ENCODE results near the gene SLC50A1. TPM values are rescaled to one million over a fixed set of nuclear protein-coding genes. Genes with fewer than 3 reads are reported as not detected.

The SLC50A1 gene
- total RNA-seq, 2 donors from 2014 or later = 25.1 to 29.8 TPM

DNA sequence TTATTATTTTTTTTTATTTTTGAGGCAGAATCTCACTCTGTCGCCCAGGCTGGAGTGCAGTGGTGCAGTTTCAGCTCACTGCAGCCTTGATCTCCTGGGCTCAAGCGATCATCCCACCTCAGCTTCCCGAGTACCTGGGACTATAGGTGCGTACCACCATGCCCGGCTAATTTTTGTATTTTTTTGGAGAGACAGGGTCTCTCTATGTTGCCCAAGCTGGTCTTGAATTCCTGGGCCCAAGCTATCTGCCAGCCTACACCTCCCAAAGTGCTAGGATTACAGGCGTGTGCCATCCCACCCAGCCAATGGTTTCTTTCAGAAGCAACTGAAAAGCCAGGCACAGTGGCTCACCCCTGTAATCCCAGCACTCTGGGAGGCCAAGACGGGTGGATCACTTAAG, 35.2 kb downstream of the SLC50A1 start:
- no peak overlapping the region for H3K27ac Mint-ChIP-seq

DNA sequence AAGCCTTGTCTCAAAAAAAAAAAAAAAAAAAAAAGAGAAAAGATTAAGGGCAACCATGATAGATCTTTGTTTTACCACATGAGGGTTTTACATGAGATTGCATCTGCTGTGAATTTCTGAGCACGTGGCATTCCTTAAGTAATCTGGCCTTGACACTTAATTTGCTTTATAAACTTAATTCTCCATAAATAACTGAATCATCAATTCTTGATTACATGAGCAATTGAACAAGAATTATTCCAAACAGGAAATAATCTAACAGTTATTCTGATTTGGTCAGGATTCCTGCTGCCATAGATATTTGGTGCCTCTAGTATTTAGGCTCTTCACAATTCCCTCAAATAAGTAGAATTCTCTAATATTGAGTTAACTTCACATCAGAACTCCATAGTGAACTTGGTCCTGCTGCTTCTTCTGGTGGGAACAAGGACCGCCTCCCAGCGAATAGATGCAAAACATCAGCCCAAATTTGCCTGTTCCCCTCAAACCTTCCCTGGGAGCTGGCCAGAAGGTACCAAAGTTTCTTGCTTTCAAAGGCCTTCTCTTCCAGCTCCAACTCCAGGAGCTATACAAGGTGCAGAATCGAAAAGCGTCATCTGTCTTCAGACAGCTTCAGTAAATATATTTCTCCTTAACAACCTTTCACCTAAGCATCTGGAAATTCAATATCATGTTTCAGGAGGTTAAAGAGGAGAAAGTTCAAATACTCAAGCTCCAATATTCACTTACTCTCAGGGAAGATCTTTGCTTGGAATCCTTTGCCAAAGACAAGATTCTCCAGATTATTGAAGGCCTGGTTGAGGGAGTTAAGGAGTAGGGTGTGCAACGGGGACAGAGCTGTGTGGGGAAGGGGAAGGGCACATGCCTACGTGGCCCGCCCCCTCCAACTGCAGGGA, 36.4 kb downstream of the SLC50A1 start:
- H3K27ac ChIP-seq (ENCODE audit: low read depth, low read length) = no peak overlapping the region
- peak; percentile 8 for DNase-seq
- H3K36me3 ChIP-seq (ENCODE audit: control insufficient read depth, insufficient read depth, low read length) = peaks cover 16% of the 10 kb centered on the region
- no peaks in the 10 kb centered on the region for H3K4me1 ChIP-seq (ENCODE audit: control insufficient read depth, insufficient read depth, low read length)
- Mint-ChIP-seq H3K4me3 (peak overlapping the region; percentile 97), H3K27me3 (ENCODE audit: insufficient read depth) (peaks cover 15% of the 10 kb centered on the region), H3K27ac (peak overlapping the region; percentile 96), H3K36me3 (ENCODE audit: low read depth) (peaks cover 16% of the 10 kb centered on the region), H3K9me3 (no peaks in the 10 kb centered on the region), H3K4me1 (peaks cover 17% of the 10 kb centered on the region)
- TF ChIP-seq, protein P1, sequence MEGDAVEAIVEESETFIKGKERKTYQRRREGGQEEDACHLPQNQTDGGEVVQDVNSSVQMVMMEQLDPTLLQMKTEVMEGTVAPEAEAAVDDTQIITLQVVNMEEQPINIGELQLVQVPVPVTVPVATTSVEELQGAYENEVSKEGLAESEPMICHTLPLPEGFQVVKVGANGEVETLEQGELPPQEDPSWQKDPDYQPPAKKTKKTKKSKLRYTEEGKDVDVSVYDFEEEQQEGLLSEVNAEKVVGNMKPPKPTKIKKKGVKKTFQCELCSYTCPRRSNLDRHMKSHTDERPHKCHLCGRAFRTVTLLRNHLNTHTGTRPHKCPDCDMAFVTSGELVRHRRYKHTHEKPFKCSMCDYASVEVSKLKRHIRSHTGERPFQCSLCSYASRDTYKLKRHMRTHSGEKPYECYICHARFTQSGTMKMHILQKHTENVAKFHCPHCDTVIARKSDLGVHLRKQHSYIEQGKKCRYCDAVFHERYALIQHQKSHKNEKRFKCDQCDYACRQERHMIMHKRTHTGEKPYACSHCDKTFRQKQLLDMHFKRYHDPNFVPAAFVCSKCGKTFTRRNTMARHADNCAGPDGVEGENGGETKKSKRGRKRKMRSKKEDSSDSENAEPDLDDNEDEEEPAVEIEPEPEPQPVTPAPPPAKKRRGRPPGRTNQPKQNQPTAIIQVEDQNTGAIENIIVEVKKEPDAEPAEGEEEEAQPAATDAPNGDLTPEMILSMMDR (conservative IDR thresholded peaks at IDR 0.05) = no peak
- H3K9ac ChIP-seq (ENCODE audit: extremely low read depth, low read length, poor library complexity, severe bottlenecking) = peak overlapping the region; percentile 81
- no peaks in the 10 kb centered on the region for H3K27me3 ChIP-seq (ENCODE audit: control insufficient read depth, insufficient read depth, low read length, poor library complexity, severe bottlenecking)
- peak overlapping the region; percentile 94 for H3K4me3 ChIP-seq (ENCODE audit: low read length)
- WGBS, 2 experiments (ENCODE audit: insufficient coverage in 1 of 2, insufficient read length in 1 of 2) = 52 to 93% methylated on average over 3 to 8 of the region's 8 CpGs
- no peaks in the 10 kb centered on the region for H3K9me3 ChIP-seq (ENCODE audit: control insufficient read depth, low read length)

More for the DNA sequence above, 35.2 kb downstream of the SLC50A1 start:
- H3K36me3 Mint-ChIP-seq (ENCODE audit: low read depth) = peaks cover 16% of the 10 kb centered on the region
- 91 to 95% methylated on average over 7 of the region's 7 CpGs for WGBS, 2 experiments (ENCODE audit: insufficient coverage in 1 of 2, insufficient read length in 1 of 2)
- H3K9ac ChIP-seq (ENCODE audit: extremely low read depth, low read length, poor library complexity, severe bottlenecking) = no peak overlapping the region
- no peaks in the 10 kb centered on the region for H3K4me1 ChIP-seq (ENCODE audit: control insufficient read depth, insufficient read depth, low read length)
- H3K4me1 Mint-ChIP-seq = peaks cover 17% of the 10 kb centered on the region
- no peaks in the 10 kb centered on the region for H3K27me3 ChIP-seq (ENCODE audit: control insufficient read depth, insufficient read depth, low read length, poor library complexity, severe bottlenecking)
- H3K36me3 ChIP-seq (ENCODE audit: control insufficient read depth, insufficient read depth, low read length) = peaks cover 13% of the 10 kb centered on the region
- H3K9me3 Mint-ChIP-seq = no peaks in the 10 kb centered on the region
- TF ChIP-seq, protein P1 (conservative IDR thresholded peaks at IDR 0.05) = no peak
- H3K27me3 Mint-ChIP-seq (ENCODE audit: insufficient read depth) = peaks cover 15% of the 10 kb centered on the region
- H3K9me3 ChIP-seq (ENCODE audit: control insufficient read depth, low read length) = no peaks in the 10 kb centered on the region
- H3K27ac ChIP-seq (ENCODE audit: low read depth, low read length) = no peak overlapping the region
- no peak overlapping the region for H3K4me3 Mint-ChIP-seq
- H3K4me3 ChIP-seq (ENCODE audit: low read length) = no peak overlapping the region
- peak; percentile 5 for DNase-seq

DNA sequence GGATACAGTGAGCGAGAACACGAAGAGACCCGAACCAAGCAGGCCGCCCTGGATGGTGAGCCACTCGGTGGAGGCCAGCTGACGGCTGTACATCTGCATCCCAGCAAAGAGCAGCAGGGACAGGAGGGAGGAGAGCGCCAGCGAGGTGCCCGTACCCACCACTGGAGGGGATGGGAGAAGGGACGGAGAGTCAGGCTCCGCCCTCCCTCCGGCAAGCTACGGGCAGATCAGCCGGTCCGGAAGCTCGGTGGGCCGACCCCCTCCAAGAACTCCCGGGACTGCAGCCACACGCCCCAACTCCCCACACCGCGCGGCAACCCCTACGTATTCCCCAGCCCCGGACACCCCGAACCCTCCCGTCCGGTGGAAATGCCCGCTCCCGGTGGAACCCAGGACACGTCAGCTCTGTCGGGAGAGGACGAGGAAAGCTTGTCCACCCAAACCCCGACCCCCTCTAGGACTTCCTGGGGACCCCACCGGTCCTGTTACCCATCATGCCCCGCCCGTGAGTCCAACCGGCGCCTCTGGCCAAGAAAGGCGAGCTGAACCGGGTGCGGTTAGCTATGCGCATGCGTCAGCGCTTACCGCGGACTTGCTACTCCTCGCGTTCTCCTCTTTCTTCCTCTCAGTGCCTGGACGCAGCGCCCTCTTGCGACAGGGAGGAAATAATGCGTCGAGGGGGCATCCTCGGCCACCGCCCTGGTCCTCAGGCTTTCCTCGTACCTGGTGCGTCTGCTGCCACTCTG, 37.3 kb downstream of the SLC50A1 start, which contains the start of gene KRTCAP2:
Gene KRTCAP2 (minus strand): TSS at position 573 of the 746 bp plus-strand sequence. CDS start 80 bp downstream, at position 493.
- Histone ChIP-seq H3K9me3 (ENCODE audit: control insufficient read depth, low read length) (no peaks in the 10 kb centered on the region), H3K36me3 (ENCODE audit: control insufficient read depth, insufficient read depth, low read length) (peaks cover 25% of the 10 kb centered on the region), H3K27ac (ENCODE audit: low read depth, low read length) (peak within 1 kb of the TSS; percentile 45), H3K4me3 (ENCODE audit: low read length) (peak within 1 kb of the TSS; percentile 94), H3K9ac (ENCODE audit: extremely low read depth, low read length, poor library complexity, severe bottlenecking) (peak within 1 kb of the TSS; percentile 81), H3K27me3 (ENCODE audit: control insufficient read depth, insufficient read depth, low read length, poor library complexity, severe bottlenecking) (no peaks in the 10 kb centered on the region), H3K4me1 (ENCODE audit: control insufficient read depth, insufficient read depth, low read length) (no peaks in the 10 kb centered on the region)
- Mint-ChIP-seq H3K4me1 (peaks cover 14% of the 10 kb centered on the region), H3K9me3 (no peaks in the 10 kb centered on the region), H3K27me3 (ENCODE audit: insufficient read depth) (peaks cover 15% of the 10 kb centered on the region), H3K36me3 (ENCODE audit: low read depth) (peaks cover 16% of the 10 kb centered on the region), H3K27ac (peak within 1 kb of the TSS; percentile 96), H3K4me3 (peak within 1 kb of the TSS; percentile 97)
- 0% methylated on average over 25 to 57 of the region's 57 CpGs for WGBS, 2 experiments (ENCODE audit: insufficient coverage in 1 of 2, insufficient read length in 1 of 2)
- DNase-seq = peak; percentile 98
- TF ChIP-seq, protein P1 (conservative IDR thresholded peaks at IDR 0.05) = peak; percentile 94
